Bronchial epithelial cell (primary cell): ENCODE measurements around the gene CAMSAP1. TPM values are rescaled to one million over a fixed set of nuclear protein-coding genes. Genes with fewer than 3 reads are reported as not detected.
"Not testable (repeated sequence)": the region's sequence is repeated elsewhere in the genome, so short reads cannot be mapped to it uniquely, and the experiment has no call there.

Source experiments
- DNase-seq: peaks from one replicate; pipeline ENCODE4 v3.0.0-alpha.2; 2010; ENCODE audit warnings: low read depth
- FAIRE-seq: peaks from 2 replicates; lab custom pipeline; 2011; peaks lifted over from hg19 to GRCh38; lab: Jason Lieb, UNC
- H3K27me3 ChIP-seq: 2 replicates; pipeline ENCODE4 v1.5.1; 2011; ENCODE audit warnings: low read length; ENCODE audit not compliant: control insufficient read depth, insufficient read depth
- H3K36me3 ChIP-seq: 2 replicates; pipeline ENCODE4 v1.5.1; 2011; ENCODE audit warnings: low read length; ENCODE audit not compliant: control insufficient read depth, insufficient read depth
- H3K4me3 ChIP-seq: 2 replicates; pipeline ENCODE4 v1.5.1; 2011; ENCODE audit warnings: mild to moderate bottlenecking, low read depth, low read length, control low read depth
- CTCF ChIP-seq: IDR thresholded peaks from 2 replicates; pipeline ENCODE4 v1.5.1; 2011; ENCODE audit warnings: mild to moderate bottlenecking, moderate library complexity, low read length, control low read depth, inconsistent platforms; ENCODE audit not compliant: insufficient read depth, severe bottlenecking
- total RNA-seq: library from RNA; depleted of rRNA; stranded (reverse); fragments of >200 nt; gene quantifications from 2 replicates; pipeline ENCODE4 v1.2.1, GENCODE V29; 2014

Gene CAMSAP1
- total RNA-seq, 1 donor from 2014 or later: 23.2 TPM

GRCh38 chr9:135948446-135948845 is 41.1 kb upstream of the CAMSAP1 start:
- no peak for DNase-seq
- Histone ChIP-seq H3K36me3 (peaks cover 19% of the 10 kb centered on the region), H3K4me3 (no peak overlapping the region), H3K27me3 (no peaks in the 10 kb centered on the region)
- FAIRE-seq: no peak
- no peak for TF ChIP-seq CTCF

DNA sequence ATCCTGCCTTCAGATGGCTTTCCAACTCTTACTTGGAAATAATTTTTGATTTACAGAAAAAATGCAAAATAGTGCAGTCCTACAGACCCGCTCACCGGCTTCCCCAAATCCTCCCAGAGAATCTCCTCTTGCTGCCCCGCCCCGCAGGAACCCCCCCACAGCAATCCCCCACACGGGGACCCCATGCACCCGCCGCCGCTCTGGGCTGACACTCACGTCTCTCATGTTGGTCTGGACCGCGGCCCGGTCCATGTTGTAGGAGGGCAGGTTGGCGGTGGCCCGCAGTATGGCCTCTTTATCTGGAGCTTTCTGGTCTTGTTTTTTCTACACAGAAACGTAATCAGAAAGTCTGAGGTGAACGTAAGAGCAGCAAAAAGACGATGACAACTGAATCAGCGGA is 40.2 kb upstream of the CAMSAP1 start:
- H3K4me3 ChIP-seq: no peak overlapping the region
- H3K36me3 ChIP-seq: peaks cover 20% of the 10 kb centered on the region
- no peaks in the 10 kb centered on the region for H3K27me3 ChIP-seq
- TF ChIP-seq CTCF: no peak
- DNase-seq (no peak), FAIRE-seq (no peak)

GRCh38 chr9:135947105-135947504 is 39.8 kb upstream of the CAMSAP1 start:
- not testable (repeated sequence) for FAIRE-seq

DNA sequence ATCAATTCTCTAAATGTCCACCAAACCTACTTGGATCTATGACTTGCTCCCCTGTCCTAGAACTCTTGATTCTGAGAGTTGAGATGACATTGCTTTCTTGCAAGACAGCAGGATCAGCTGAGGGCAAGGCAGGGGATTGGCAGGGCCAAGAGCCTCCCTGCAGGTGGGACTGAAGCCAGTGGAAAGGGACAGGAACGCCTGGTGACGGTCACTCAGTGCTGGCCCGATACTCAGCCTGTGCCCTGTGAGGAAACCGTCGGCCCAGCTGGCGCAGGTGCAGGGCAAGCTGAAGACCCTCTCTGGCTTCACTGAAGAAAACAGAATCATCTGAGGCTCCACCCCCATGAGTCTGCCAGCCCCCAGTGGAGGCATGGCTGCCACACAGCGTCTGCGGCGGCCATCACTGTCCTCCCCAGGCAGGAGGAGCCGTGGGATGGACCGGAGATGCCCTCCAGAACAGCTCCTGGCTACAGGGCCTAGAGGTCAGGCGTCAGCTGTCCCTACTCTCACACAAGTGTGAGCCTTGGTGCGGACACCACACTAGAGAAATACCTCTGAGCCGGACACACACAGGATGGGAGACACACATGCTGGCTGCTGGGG is 39.1 kb upstream of the CAMSAP1 start:
- no peaks in the 10 kb centered on the region for H3K27me3 ChIP-seq
- FAIRE-seq: no peak
- no peak for DNase-seq
- H3K4me3 ChIP-seq: no peak overlapping the region
- peaks cover 23% of the 10 kb centered on the region for H3K36me3 ChIP-seq
- TF ChIP-seq CTCF: no peak

More at GRCh38 chr9:135947105-135947504, 39.8 kb upstream of the CAMSAP1 start:
- H3K36me3 ChIP-seq: peaks cover 20% of the 10 kb centered on the region
- not testable (repeated sequence) for H3K4me3 ChIP-seq, H3K27me3 ChIP-seq, DNase-seq

DNA sequence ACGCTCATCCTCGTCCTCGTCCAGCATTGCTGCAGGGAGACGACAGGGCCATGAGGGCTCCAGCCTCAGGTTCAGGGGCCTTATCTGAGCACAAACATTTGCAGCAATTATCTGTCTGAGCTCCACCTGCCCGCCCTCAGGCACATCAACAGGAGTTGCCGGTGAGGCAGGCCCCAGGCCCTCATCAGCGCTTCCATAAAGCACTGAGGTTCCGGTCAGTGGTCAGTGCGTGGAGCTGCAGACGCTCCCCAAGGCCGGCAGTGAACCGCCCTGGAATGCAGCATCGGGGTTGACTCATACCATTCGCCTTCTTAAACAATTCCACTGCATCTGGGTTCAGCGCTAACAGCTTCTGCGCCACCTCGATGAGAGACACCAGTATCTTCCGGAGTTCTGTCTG is 38.6 kb upstream of the CAMSAP1 start:
- H3K4me3 ChIP-seq: no peak overlapping the region

More for the DNA sequence above, 38.6 kb upstream of the CAMSAP1 start:
- H3K36me3 ChIP-seq: peaks cover 23% of the 10 kb centered on the region
- TF ChIP-seq CTCF: no peak
- DNase-seq (no peak), FAIRE-seq (no peak)
- no peaks in the 10 kb centered on the region for H3K27me3 ChIP-seq
